Kidney tubule cell (primary cell): ENCODE results near the gene ITPKB.
"Not testable (repeated sequence)": the region's sequence is repeated elsewhere in the genome, so short reads cannot be mapped to it uniquely, and the experiment has no call there.

Experiments
- DNase-seq: peaks from one replicate; pipeline ENCODE4 v3.0.0-alpha.2; 2018; ENCODE audit warnings: low spot score

The ITPKB gene

GRCh38 chr1:226651041-226651731 lies 87.9 kb downstream of the ITPKB start:
- DNase-seq = no peak

DNA sequence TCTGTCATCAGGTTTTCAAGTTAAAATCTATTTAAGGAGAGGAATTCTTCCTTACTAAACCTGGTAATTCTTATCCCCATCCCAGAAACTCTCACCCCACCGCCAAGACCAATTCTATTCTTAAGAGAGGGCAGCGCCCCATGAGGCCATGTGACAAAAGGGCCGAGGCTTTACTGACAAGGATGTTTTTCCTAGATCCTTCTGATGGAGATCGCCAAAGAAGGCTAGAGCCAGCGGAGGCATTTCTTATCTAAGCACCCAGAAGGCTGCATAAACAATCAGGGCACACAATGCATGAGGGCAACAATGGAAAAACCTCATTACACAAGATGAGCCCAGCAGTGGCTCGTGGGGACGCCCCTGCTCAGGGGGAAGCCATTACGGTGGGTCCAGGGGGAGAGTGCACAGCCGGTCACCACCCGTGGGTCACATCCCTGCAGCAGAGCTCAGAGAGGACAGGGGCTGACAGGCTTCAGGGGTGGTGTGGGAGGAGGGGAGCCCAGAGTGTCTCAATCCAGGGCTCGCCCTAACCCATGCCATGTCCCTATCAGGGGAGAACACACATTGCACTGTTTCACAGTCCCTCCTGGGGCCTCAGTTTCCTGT lies 88.7 kb downstream of the ITPKB start:
- no peak for DNase-seq

DNA sequence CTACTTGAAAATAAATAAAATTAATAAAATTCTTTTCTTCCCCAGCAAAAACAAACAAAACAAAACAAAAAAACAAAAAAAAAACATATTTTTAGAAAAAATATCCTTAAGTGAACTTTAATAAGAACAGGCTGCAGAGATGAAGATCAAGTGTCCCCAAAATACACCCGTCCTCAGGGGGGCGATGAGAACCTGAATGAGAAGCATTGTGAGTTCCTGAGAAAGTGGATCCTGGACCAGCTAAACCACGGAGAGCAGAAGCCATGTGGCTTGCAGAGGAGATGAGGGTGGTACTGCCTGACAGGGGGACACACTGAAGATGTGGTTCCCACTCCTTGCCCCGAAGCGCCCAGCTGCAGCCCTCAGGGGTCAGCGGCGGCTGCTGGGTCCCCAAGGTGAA lies 89.3 kb downstream of the ITPKB start:
- no peak for DNase-seq

DNA sequence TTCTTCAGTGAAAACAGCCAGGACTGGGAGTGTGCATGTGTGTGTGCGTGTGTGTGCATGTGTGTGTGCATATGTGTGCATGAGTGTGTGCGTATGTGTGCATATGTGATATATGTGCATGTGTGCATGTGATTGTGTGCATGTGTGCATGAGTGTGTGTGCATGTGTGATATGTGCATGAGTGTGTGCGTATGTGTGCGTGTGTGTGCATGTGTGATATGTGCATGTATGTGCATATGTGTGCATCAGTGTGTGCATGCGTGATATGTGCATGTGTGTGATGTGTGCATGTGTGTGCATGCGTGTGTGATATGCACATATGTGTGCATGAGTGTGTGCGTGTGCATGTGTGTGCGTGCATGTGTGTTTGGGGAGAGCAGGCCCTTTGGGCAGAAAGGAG lies 89.8 kb downstream of the ITPKB start:
- DNase-seq = no peak

- no peak for DNase-seq
Observed at GRCh38 chr1:226648421-226648820, 90.7 kb downstream of the ITPKB start.

GRCh38 chr1:226647719-226648118 lies 91.4 kb downstream of the ITPKB start:
- no peak for DNase-seq

DNA sequence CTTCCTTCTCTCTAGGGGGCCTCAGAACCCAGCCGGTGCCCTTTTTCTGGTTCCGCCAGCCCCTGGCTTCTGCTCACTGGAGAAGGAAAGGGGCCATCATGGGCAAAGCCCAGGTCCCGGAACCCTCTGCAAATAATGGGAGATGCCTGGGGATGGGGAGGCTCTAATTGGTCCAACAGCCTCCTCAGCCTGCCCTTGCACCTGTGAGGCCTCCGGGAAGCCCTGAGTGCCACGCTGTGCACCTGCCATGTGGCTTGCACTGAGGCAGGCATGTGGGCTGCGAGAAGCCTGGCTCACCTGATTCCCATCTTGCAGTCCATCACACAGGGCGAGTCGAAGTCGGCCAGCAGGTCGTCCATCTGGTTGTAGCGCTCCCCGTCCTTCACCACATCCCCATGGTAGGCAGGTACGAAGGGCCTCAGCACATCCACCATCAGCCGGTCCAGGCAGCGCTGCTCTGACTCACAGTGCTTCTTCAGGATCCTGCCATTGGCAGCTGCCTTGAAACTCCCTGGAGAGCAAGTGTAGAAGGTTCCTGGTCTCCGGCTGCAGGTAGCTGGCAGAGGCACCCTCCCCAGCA lies 92.1 kb downstream of the ITPKB start:
- no peak for DNase-seq

DNA sequence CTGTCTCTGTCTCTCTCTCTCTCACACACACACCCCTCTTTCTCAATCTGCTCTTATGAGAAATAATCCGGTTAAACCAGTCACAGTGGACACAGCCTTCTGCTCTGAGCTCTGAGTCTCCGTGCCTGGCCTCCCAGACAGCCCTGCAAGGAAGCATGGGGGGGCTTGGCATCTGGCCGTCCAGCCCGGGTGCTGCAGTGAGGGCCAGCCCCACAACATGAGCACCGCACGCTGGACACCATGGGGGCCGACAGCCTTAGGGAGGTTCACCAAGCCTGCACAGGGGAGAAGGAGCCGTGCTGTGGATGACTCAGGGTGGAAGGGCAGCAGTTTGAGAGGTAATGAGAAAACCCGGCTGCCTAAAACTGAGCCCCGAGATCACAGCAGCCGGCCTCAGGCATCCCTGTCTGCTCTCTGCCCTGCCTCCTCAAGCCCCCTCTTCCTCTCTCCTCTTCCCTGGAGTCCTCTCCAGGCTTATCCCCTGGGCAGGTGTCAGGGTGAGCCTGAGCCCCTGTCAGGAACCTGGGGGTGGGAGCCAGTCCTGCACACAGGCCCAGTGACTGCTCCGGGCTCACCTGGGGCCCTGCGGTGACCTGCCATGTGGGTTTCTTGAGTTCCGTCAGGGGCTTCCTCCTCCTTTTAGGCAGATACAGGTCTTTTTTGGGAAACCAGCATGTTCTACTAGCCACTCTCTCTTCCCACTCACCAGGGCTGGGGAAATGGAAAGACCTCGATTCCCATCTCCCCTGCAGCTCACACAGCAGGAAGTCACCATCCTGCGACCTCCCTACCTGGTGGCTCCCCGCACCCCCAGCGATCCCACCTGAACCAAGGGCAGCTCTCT lies 92.8 kb downstream of the ITPKB start:
- DNase-seq = no peak

GRCh38 chr1:226645279-226645976 lies 93.7 kb downstream of the ITPKB start:
- DNase-seq = no peak

DNA sequence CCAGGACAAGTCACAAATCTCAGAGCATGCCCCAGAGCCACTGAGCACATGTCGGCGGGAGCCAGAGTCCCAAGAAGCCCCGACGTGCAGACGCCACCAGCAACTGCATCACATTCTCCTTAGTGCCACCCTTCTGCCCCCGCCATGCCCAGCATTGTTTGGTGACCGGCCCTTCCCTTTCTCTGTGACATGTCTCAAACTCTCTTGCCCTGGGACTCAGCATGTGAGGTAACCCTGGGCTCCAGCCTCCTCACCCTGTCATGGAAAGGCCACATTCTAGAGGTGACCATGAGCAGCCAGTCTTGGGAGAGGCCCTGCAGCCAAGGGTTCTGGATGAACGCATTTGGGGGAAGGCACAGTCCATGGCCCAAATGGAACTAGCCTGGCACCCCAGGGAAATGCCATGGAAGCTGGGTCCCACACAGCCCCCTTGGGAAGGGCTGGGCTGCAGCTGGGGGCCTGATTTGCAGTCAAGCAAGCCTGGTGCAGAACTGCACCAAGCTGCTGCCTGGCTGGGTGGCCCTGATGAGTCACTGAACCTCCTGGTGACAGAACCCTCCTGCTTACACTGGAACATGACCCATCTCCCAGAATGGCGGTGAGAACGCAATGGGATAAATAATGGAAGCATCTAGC lies 94.4 kb downstream of the ITPKB start:
- DNase-seq = no peak

- no peak for DNase-seq
Observed at GRCh38 chr1:226643611-226644540, 95.2 kb downstream of the ITPKB start.

DNA sequence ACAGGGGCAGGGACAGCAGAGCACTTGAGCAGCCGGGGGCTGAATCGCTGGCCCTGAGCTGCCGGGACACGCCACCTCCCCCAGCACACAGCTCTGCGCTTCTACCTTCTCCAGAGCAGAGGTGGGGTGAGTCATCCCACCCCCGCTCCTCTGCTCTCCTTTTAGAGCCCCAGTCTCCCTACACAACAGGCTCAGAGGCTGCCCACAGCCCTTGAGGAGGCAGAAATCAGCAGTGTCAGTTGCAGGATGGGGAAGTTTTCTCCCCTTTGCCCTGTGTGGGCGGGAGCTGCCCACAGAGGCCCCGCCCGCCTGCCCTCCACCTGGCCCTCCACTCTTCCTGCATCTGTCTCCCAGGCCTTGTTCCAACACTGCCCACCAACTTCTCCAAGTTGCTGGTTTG lies 95.9 kb downstream of the ITPKB start:
- DNase-seq = peak; percentile 56

DNA sequence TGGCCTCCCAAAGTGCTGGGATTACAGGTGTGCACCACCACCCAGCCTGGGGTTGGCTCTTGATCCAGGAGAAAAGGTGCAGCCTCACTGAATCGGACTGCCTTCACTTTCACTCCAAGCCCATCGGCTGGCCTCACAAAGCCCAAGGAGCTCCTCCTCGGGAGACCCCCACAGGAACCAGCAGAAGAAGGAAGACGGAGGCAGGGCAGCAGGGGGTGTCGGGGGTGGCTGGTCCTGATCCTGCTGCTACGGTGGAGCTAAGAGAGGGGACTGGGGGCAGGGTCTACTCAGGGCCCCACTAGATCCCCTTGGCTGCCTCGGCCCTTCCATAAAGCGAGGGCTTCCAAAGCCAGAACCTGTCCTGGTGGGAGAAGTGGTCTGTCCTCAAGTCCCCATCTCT lies 96.7 kb downstream of the ITPKB start:
- no peak for DNase-seq

DNA sequence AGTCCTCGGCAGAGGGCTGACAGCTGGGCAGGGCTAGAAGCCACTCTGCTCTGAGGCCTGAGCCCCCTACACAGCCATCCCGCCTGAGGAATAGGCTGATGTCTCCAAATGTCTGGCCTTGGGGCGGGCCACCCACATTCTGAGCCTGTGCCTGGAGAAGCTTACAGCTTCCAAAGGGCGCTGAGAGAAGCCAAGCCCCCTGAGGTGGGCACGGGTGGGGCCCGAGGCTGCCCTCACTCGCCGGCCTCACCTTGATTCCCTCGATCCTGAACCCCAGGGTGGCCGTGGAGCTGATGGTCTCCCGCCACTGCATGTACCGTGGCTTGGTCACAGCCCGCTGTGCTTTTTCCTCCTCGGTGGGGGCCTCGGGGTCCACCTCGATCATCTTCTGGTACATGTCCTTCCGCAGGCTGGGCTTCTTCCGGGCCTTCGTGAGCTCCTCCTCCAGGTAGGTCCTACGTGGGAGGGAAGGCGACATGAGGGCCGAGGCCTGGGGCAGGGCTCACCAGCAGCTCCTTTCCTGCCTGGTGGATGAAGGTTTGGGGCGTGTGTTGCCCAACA lies 97.3 kb downstream of the ITPKB start:
- DNase-seq = no peak

DNA sequence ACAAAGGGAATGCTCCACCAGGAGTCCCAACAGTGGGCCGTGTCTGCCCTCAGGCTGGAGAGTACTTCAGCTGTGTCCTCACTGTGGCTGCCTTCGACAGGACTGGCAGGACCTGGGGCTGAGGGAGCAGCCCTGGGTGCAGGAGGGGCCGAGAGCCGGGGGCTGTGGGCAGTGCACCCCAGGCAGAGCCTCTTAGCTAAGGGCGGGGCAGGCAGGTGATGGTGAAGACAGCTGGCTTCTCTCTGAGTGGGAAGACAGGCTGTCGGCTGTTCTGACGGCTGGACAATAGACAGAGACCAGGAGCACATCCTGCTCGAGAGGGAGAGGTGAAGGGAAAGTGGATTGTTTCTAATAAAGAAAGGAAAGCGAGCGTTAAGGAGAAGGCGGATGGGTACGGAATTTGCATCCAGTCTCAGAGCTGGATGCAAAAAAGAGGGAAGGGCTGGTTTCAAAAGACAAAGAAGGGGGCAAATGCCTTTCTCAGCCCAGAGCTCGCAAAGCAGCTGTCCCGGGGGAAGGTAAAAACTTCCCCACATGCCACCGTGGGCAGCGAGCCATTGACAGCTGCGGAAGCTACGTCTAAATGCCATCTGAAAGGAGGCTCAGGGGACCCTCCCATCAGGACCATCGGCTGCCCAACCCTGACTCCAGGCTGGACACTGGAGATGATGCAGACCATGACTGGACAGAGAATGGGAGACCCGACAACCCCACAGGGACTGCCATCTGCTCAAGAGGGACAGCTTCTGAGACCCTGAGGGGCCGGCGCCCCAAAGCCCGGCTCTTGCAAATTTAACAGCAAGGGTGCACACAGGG lies 98.6 kb downstream of the ITPKB start:
- no peak for DNase-seq

DNA sequence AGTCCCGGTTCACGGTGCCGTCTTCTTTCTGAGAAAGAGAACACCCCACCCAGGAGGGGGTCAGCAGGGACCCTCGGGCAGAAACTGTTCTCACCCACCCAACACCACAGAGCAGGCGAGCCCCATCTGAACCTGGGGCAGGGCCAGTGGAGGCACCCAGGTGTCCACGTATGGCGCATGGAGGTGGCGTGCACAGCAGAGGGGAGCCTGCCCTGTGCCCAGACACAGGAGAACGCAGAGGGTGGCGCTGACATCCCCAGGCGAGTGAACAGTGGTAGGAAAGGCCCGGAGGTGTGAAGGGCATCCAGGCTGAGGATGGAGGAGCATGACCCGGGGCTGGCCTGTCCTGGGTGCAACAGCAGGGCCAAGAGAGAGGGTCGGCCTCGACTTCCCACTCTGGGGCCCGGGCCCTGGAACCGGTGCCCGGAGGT lies 99.4 kb downstream of the ITPKB start:
- DNase-seq = no peak

DNA sequence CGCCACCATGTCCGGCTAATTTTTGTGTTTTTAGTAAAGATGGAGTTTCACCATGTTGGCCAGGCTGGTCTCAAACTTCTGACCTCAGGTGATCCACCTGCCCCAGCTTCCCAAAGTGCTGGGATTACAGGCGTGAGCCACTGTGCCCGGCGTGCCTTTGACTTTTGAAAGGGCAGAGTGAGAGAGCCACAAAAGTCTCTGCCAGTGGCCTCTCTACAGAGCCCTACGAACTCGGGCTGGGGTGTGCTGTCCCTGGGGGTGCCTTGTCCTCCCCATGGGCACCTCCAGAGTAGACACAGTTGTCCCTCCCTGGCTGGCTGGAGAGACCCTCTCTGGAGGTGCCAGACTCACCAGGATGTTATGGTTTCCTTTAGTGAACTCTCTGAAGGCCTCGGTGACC lies 99.9 kb downstream of the ITPKB start:
- DNase-seq = not testable (repeated sequence)

- DNase-seq = no peak
Observed at GRCh38 chr1:226638608-226639007, 100.5 kb downstream of the ITPKB start.

- DNase-seq = no peak
Observed at GRCh38 chr1:226638001-226638601, 101.0 kb downstream of the ITPKB start.
